PC-3 (cell line): ENCODE measurements around the gene SNX32. TPM values are rescaled to one million over a fixed set of nuclear protein-coding genes. Genes with fewer than 3 reads are reported as not detected.

Experiments
- ATAC-seq: fragments of 200-7000 bp; cut with Tn5 transposase; 2 replicates; pipeline ENCODE4 v1.9.1; 2020; ENCODE audit warnings: mild to moderate bottlenecking, moderate library complexity
- BruUV-seq: library from RNA; stranded (reverse); fragments of 400-500 nt; replicated peaks from 2 replicates; lab custom pipeline; 2021; lab: Mats Ljungman, UMichigan
- CTCF ChIA-PET: fragments of 300-600 bp; sonication (Branson Sonifier 250); formaldehyde crosslinking; loops from one replicate; lab custom pipeline; 2022; ENCODE audit warnings: antibody characterized with exemption; lab: Charles Lee
- POLR2A ChIA-PET: fragments of 300-600 bp; sonication (Branson Sonifier 250); formaldehyde crosslinking; loops from one replicate; lab custom pipeline; 2022; ENCODE audit warnings: antibody characterized with exemption; ENCODE audit not compliant: unreplicated experiment; lab: Charles Lee
- DNase-seq: peaks from one replicate; pipeline ENCODE4 v3.0.0-alpha.2; 2015
- H2AFZ ChIP-seq: fragments of 300-600 bp; sonication (generic); 2 replicates; pipeline ENCODE4 v1.6.0; 2016; ENCODE audit warnings: antibody characterized with exemption, low read length
- H3F3A ChIP-seq: fragments of 300-600 bp; sonication (generic); one replicate; pipeline ENCODE4 v1.6.0; 2017; ENCODE audit warnings: antibody characterized with exemption, low read length, control low read depth, mild to moderate bottlenecking; ENCODE audit not compliant: unreplicated experiment
- H3K27ac ChIP-seq: fragments of 300-600 bp; sonication (generic); 2 replicates; pipeline ENCODE4 v1.5.1; 2016; ENCODE audit warnings: mild to moderate bottlenecking, low read length
- H3K27me3 ChIP-seq: fragments of 300-600 bp; sonication (generic); 2 replicates; pipeline ENCODE4 v1.6.1; 2016; ENCODE audit warnings: low read length, mixed read lengths
- H3K36me3 ChIP-seq: fragments of 300-600 bp; sonication (generic); 2 replicates; pipeline ENCODE4 v1.6.1; 2016; ENCODE audit warnings: low read depth, mixed run types, low read length, mixed read lengths
- H3K4me1 ChIP-seq: fragments of 300-600 bp; sonication (generic); 2 replicates; pipeline ENCODE4 v1.5.1; 2016; ENCODE audit warnings: low read length; ENCODE audit not compliant: insufficient read depth
- H3K4me2 ChIP-seq: fragments of 300-600 bp; sonication (generic); 2 replicates; pipeline ENCODE4 v1.6.0; 2016; ENCODE audit warnings: low read length
- H3K4me3 ChIP-seq: fragments of 300-600 bp; sonication (generic); 2 replicates; pipeline ENCODE4 v1.5.1; 2016; ENCODE audit warnings: mild to moderate bottlenecking, low read length, mixed read lengths
- H3K79me2 ChIP-seq: fragments of 300-600 bp; sonication (generic); 2 replicates; pipeline ENCODE4 v1.6.1; 2017; ENCODE audit warnings: low read length, mixed read lengths
- H3K9ac ChIP-seq: fragments of 300-600 bp; sonication (generic); 2 replicates; pipeline ENCODE4 v1.6.0; 2016; ENCODE audit warnings: mild to moderate bottlenecking, low read length
- H3K9me2 ChIP-seq: fragments of 300-600 bp; sonication (generic); replicated peaks from 2 replicates; pipeline ENCODE4 v1.6.1; 2016; ENCODE audit warnings: mixed run types, low read length, mixed read lengths
- H3K9me3 ChIP-seq: fragments of 300-600 bp; sonication (generic); 2 replicates; pipeline ENCODE4 v1.6.1; 2016; ENCODE audit warnings: low read length, mixed read lengths
- H4K20me1 ChIP-seq: fragments of 300-600 bp; sonication (generic); 2 replicates; pipeline ENCODE4 v1.6.1; 2016; ENCODE audit warnings: low read length, mixed read lengths
- CTCF ChIP-seq: fragments of 300-600 bp; sonication (generic); conservative IDR thresholded peaks from 2 replicates; pipeline ENCODE4 v1.5.1; 2017; ENCODE audit warnings: antibody characterized with exemption, low read depth, mild to moderate bottlenecking, low read length
- EZH2 ChIP-seq: fragments of 300-600 bp; sonication (generic); IDR thresholded peaks from one replicate; pipeline ENCODE4 v1.6.1; 2017; ENCODE audit warnings: antibody characterized with exemption, mild to moderate bottlenecking, low read length; ENCODE audit not compliant: unreplicated experiment
- EZH2phosphoT487 ChIP-seq: fragments of 300-600 bp; sonication (generic); IDR thresholded peaks from 2 replicates; pipeline ENCODE4 v1.6.1; 2018; ENCODE audit warnings: mild to moderate bottlenecking, antibody characterized with exemption, low read length, borderline replicate concordance
- intact Hi-C: fragments of 100-400 bp; cut with micrococcal nuclease; formaldehyde crosslinking; loops from 2 replicates; pipeline ENCODE4 v1.9.0; 2023
- total RNA-seq: library from RNA; depleted of rRNA; stranded (reverse); fragments of >200 nt; gene quantifications from 2 replicates; pipeline ENCODE4 v1.2.3, GENCODE V29; 2014

SNX32 gene
- total RNA-seq, 1 experiment from 2014 or later: not detected

DNA sequence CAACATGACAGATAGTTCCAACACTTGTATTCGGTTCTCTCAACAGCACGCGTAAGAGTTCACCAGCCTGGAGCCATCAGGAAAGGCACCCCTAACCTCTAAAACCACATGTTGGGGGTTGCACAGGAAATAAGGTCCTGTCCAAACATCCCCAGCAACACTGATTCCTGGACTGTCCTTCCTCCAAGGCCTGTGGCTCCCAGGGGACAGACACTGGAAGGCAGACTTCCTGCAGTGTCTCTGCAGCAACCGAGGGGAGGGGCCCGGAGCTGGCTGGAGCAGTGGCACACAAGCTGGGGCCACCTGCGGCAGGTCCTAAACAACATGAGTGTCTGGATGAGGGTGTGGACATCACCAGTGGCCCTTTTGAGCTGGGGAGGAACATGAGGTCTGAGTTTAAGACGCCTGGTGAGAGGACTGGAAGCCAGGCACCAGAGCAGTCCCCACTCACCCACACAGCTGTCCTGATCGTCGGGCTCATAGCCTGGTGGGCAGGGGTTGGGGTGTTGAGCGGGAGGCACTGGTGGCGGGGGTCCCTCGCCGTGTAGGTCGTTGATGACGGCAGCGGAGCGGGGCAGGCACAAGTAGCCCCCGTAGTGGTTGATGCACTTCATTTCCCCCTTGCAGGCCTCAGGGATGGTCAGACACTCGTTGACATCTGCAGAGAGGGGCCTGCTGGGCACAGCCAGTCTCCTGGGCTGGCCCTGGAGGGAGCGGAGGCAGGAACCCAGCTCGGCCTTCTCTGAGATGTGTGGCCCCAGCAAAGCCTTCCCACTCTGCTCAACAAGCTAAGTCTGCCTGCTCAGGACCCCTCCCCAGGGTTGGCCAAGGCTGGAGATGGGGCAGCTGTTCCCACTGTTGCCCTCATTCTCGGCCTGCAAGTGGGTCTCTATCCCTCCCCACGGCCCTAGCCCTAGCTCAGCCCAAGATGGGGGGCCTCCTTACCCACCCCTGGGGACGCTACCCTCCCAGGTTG is 37.2 kb downstream of the SNX32 start:
- H3K9ac ChIP-seq: no peak overlapping the region
- no TSS peak for BruUV-seq

DNA sequence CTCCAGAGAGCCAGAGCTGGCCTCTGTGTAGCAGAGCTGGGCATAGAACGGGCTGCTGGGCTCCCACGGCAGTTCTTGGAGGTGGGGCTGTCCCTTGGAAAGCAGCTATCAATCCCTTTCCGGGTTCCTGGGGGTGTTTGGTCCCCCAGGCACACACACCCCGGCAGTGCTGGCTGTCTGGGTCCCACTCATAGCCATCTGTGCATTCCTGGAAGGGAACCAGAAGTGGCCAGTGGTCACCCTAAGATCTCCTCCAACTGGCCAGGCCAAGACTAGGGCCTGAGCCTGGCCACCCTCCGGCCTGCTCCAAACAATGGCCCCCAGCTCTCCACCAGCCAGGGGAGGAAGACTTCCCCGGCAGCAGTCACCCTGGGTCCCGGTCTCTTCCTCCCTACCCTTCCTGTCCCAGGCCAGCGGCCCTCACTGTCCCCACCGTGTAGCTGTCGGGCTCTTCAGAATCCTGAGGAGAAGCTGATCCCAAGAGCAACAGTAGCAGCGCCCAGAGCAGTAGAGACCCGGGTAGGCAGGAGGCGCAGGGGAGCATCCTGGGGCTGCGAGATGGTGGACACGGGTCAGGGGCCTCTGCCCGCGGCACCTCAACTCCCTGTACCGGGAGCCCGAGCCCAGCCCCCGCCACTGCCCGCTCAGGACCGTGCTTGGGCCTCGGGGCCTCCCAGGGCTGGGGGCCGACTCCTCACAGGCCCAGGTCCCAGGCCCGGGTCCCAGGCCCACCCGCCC is 38.2 kb downstream of the SNX32 start:
- ATAC-seq: no peak
- intact Hi-C loops: no loop called here
- ChIA-PET CTCF (interaction anchor here (1.0 kb wide), 1 partner anchor 12 kb away, joined by 3 read pairs; the partner anchor contains the start of gene MUS81), POLR2A (interaction anchor here (0.8 kb wide), 1 partner anchor 13 kb away, joined by 5 read pairs; no protein-coding TSS in a partner anchor)
- peaks cover 6% of the 10 kb centered on the region for H3K4me1 ChIP-seq
- no peak overlapping the region for H3K4me2 ChIP-seq
- H3K9me3 ChIP-seq: no peaks in the 10 kb centered on the region
- no peaks in the 10 kb centered on the region for H3K27me3 ChIP-seq
- no TSS peak for BruUV-seq
- no peak for TF ChIP-seq CTCF
- no peak for TF ChIP-seq EZH2
- TF ChIP-seq EZH2phosphoT487: no peak
- H3K27ac ChIP-seq: no peak overlapping the region
- no peaks in the 10 kb centered on the region for H4K20me1 ChIP-seq
- no peak for DNase-seq
- H3K9ac ChIP-seq: no peak overlapping the region
- no peaks in the 10 kb centered on the region for H3K9me2 ChIP-seq
- H2AFZ ChIP-seq: no peak overlapping the region
- H3K4me3 ChIP-seq: no peak overlapping the region
- no peaks in the 10 kb centered on the region for H3F3A ChIP-seq
- no peaks in the 10 kb centered on the region for H3K79me2 ChIP-seq
- H3K36me3 ChIP-seq: peaks cover under 1% of the 10 kb centered on the region; the same call in 1 of the 2 replicates

More for the DNA sequence above, 37.2 kb downstream of the SNX32 start:
- ChIA-PET POLR2A (interaction anchor here (0.8 kb wide), 1 partner anchor 12 kb away, joined by 5 read pairs; no protein-coding TSS in a partner anchor), CTCF (no interaction called here)
- no peaks in the 10 kb centered on the region for H3K79me2 ChIP-seq
- no peak overlapping the region for H2AFZ ChIP-seq
- ATAC-seq (no peak), DNase-seq (no peak)
- H3K9me3 ChIP-seq: no peaks in the 10 kb centered on the region
- no peak overlapping the region for H3K4me2 ChIP-seq
- H3K27ac ChIP-seq: no peak overlapping the region
- H3K4me3 ChIP-seq: no peak overlapping the region
- peaks cover 2% of the 10 kb centered on the region; the same call in 1 of the 2 replicates for H3K36me3 ChIP-seq
- intact Hi-C loops: no loop called here
- no peaks in the 10 kb centered on the region for H3K27me3 ChIP-seq
- H3F3A ChIP-seq: no peaks in the 10 kb centered on the region
- H4K20me1 ChIP-seq: no peaks in the 10 kb centered on the region
- no peaks in the 10 kb centered on the region for H3K9me2 ChIP-seq
- TF ChIP-seq EZH2phosphoT487 (no peak), EZH2 (no peak), CTCF (no peak)
- peaks cover 6% of the 10 kb centered on the region for H3K4me1 ChIP-seq
